H1 (cell line): Measurements from ENCODE around the gene LBX2. TPM values are rescaled to one million over a fixed set of nuclear protein-coding genes. Genes with fewer than 3 reads are reported as not detected.

Source experiments
- CTCF ChIA-PET: fragments of 300-600 bp; sonication (Branson Sonifier 250); formaldehyde crosslinking; loops from one replicate; lab custom pipeline; 2021; ENCODE audit not compliant: partially characterized antibody; lab: Charles Lee
- POLR2A ChIA-PET: fragments of 300-600 bp; sonication (Branson Sonifier 250); formaldehyde crosslinking; loops from one replicate; lab custom pipeline; 2021; ENCODE audit warnings: inconsistent platforms; ENCODE audit not compliant: partially characterized antibody; lab: Charles Lee
- DNase-seq, 2 experiments: peaks; one replicate each; pipeline versions ENCODE4 v3.0.0 to v3.0.0-alpha.2; 2010 to 2022; ENCODE audit warnings: low spot score in 2 of 2, low read depth in 1 of 2, mixed read lengths in 1 of 2
- FAIRE-seq: peaks from 2 replicates; lab custom pipeline; 2011; peaks lifted over from hg19 to GRCh38; lab: Jason Lieb, UNC
- H2AFZ ChIP-seq: 2 replicates; pipeline ENCODE4 v1.8.1; 2012; ENCODE audit warnings: low read length, inconsistent platforms
- H2AK5ac ChIP-seq: 2 replicates; pipeline ENCODE4 v1.6.1; 2013; ENCODE audit warnings: low read depth, low read length
- H2BK120ac ChIP-seq: replicated peaks from 2 replicates; pipeline ENCODE3; 2013; ENCODE audit warnings: low read depth, low read length, inconsistent platforms
- H2BK12ac ChIP-seq: 2 replicates; pipeline ENCODE4 v1.6.1; 2013; ENCODE audit warnings: low read depth, low read length
- H2BK15ac ChIP-seq: 2 replicates; pipeline ENCODE4 v1.6.1; 2013; ENCODE audit warnings: low read length
- H2BK20ac ChIP-seq: 2 replicates; pipeline ENCODE4 v1.6.1; 2013; ENCODE audit warnings: low read length
- H2BK5ac ChIP-seq: 2 replicates; pipeline ENCODE4 v1.6.1; 2013; ENCODE audit warnings: low read depth, low read length
- H3K14ac ChIP-seq: 2 replicates; pipeline ENCODE4 v1.6.1; 2013; ENCODE audit warnings: inconsistent platforms; ENCODE audit not compliant: insufficient read length
- H3K18ac ChIP-seq: 2 replicates; pipeline ENCODE4 v1.6.1; 2013; ENCODE audit warnings: low read length; ENCODE audit errors: extremely low read depth
- H3K23ac ChIP-seq: 2 replicates; pipeline ENCODE4 v1.6.1; 2013; ENCODE audit warnings: inconsistent platforms; ENCODE audit not compliant: insufficient read length
- H3K23me2 ChIP-seq: 2 replicates; pipeline ENCODE4 v1.6.1; 2013; ENCODE audit warnings: low read depth, low read length
- H3K27ac ChIP-seq: 2 replicates; pipeline ENCODE4 v1.6.1; 2011; ENCODE audit warnings: low read depth, low read length, inconsistent platforms
- H3K27me3 ChIP-seq, 4 experiments: replicated peaks in 1 of 4; 1 replicate in 1 of 4; 2 replicates in 3 of 4; pipeline versions ENCODE4 v1.6.1 to v1.8.1; 2011 to 2013; ENCODE audit warnings: low read length in 3 of 4, mild to moderate bottlenecking in 3 of 4, inconsistent platforms in 2 of 4, mixed read lengths in 2 of 4, moderate library complexity in 1 of 4; ENCODE audit not compliant: control insufficient read depth in 3 of 4, insufficient read depth in 3 of 4; ENCODE audit errors: extremely low read depth in 1 of 4
- H3K36me3 ChIP-seq, 4 experiments: 2 replicates each; pipeline versions ENCODE4 v1.6.1 to v1.8.1; 2011 to 2013; ENCODE audit warnings: mild to moderate bottlenecking in 4 of 4, low read length in 3 of 4, moderate library complexity in 2 of 4, control low read depth in 1 of 4, inconsistent platforms in 1 of 4; ENCODE audit not compliant: insufficient read depth in 4 of 4, control insufficient read depth in 2 of 4
- H3K4ac ChIP-seq: replicated peaks from 2 replicates; pipeline ENCODE3; 2013; ENCODE audit warnings: low read length, low read depth, mixed read lengths, inconsistent platforms; ENCODE audit not compliant: insufficient read length
- H3K4me1 ChIP-seq, 4 experiments: replicated peaks in 1 of 4; 1 replicate in 1 of 4; 2 replicates in 3 of 4; pipeline versions ENCODE4 v1.6.1 to v1.8.1; 2011 to 2013; ENCODE audit warnings: low read length in 3 of 4, inconsistent platforms in 2 of 4, mixed read lengths in 1 of 4; ENCODE audit not compliant: insufficient read depth in 4 of 4, control insufficient read depth in 3 of 4
- H3K4me2 ChIP-seq, 2 experiments: 2 replicates each; pipeline versions ENCODE4 v1.6.1 to v1.8.1; 2011 to 2013; ENCODE audit warnings: low read depth in 2 of 2, low read length in 2 of 2, control low read depth in 1 of 2, inconsistent platforms in 1 of 2, mild to moderate bottlenecking in 1 of 2; ENCODE audit not compliant: insufficient read depth in 1 of 2
- H3K4me3 ChIP-seq, 4 experiments: fragments of 200-600, 300-600 bp in 1 of 4; sonication (generic), shearing (Covaris generic), sonication (Bioruptor Twin) in 1 of 4; 2 replicates each; pipeline versions ENCODE4 v1.5.1 to v1.8.1; 2011 to 2016; ENCODE audit warnings: low read length in 4 of 4, low read depth in 3 of 4, control low read depth in 2 of 4, inconsistent platforms in 2 of 4, mild to moderate bottlenecking in 2 of 4, mixed read lengths in 1 of 4, moderate library complexity in 1 of 4; ENCODE audit not compliant: insufficient read depth in 2 of 4; ENCODE audit errors: extremely low read depth in 1 of 4
- H3K56ac ChIP-seq: replicated peaks from 2 replicates; pipeline ENCODE3; 2013; ENCODE audit warnings: low read depth, mild to moderate bottlenecking, mixed read lengths, low read length, inconsistent platforms; ENCODE audit not compliant: insufficient read length
- H3K79me1 ChIP-seq: 2 replicates; pipeline ENCODE4 v1.6.1; 2013; ENCODE audit warnings: low read depth, low read length, control low read depth
- H3K79me2 ChIP-seq, 2 experiments: 2 replicates each; pipeline versions ENCODE4 v1.6.1 to v1.8.1; 2012 to 2013; ENCODE audit warnings: low read length in 2 of 2, mild to moderate bottlenecking in 2 of 2, inconsistent platforms in 1 of 2; ENCODE audit not compliant: insufficient read depth in 2 of 2, control insufficient read depth in 1 of 2
- H3K9ac ChIP-seq, 4 experiments: replicated peaks in 1 of 4; 1 replicate in 1 of 4; 2 replicates in 3 of 4; pipeline versions ENCODE4 v1.6.1 to v1.8.1; 2011 to 2013; ENCODE audit warnings: low read depth in 3 of 4, low read length in 3 of 4, control low read depth in 2 of 4, mild to moderate bottlenecking in 2 of 4, moderate library complexity in 2 of 4, inconsistent platforms in 1 of 4; ENCODE audit errors: extremely low read depth in 1 of 4
- H3K9me3 ChIP-seq, 2 experiments: 2 replicates each; pipeline versions ENCODE4 v1.6.1 to v1.8.1; 2012 to 2013; ENCODE audit warnings: mild to moderate bottlenecking in 2 of 2, moderate library complexity in 2 of 2, control low read depth in 1 of 2, inconsistent platforms in 1 of 2, low read depth in 1 of 2, low read length in 1 of 2, mixed read lengths in 1 of 2; ENCODE audit not compliant: insufficient read depth in 2 of 2
- H4K20me1 ChIP-seq, 2 experiments: replicated peaks in 1 of 2; 2 replicates each; pipeline versions ENCODE3 to v1.8.1; 2011 to 2013; ENCODE audit warnings: inconsistent platforms in 2 of 2, low read length in 2 of 2, mild to moderate bottlenecking in 1 of 2; ENCODE audit not compliant: insufficient read depth in 2 of 2, control insufficient read depth in 1 of 2
- H4K5ac ChIP-seq: 2 replicates; pipeline ENCODE4 v1.6.1; 2013; ENCODE audit warnings: low read length, low read depth, mixed read lengths, inconsistent platforms; ENCODE audit not compliant: insufficient read length
- H4K8ac ChIP-seq: 2 replicates; pipeline ENCODE4 v1.8.0; 2013; ENCODE audit warnings: mild to moderate bottlenecking, moderate library complexity, low read length, inconsistent platforms; ENCODE audit not compliant: insufficient read depth; ENCODE audit errors: extremely low read depth
- H4K91ac ChIP-seq: replicated peaks from 2 replicates; pipeline ENCODE3; 2013; ENCODE audit warnings: low read length, mixed read lengths, inconsistent platforms; ENCODE audit not compliant: insufficient read length
- CTCF ChIP-seq, 3 experiments: IDR thresholded peaks; 1 replicate in 2 of 3; 2 replicates in 1 of 3; pipeline versions ENCODE4 v1.5.1 to v1.6.1; 2011; ENCODE audit warnings: low read length in 3 of 3, mild to moderate bottlenecking in 3 of 3, inconsistent platforms in 2 of 3, low read depth in 1 of 3, moderate library complexity in 1 of 3; ENCODE audit not compliant: insufficient read depth in 1 of 3; ENCODE audit errors: control extremely low read depth in 1 of 3
- NRF1 ChIP-seq: IDR thresholded peaks from 2 replicates; pipeline ENCODE4 v1.6.1; 2011; ENCODE audit warnings: mild to moderate bottlenecking, low read depth, low read length, improper control_type of control experiment
- PHF8 ChIP-seq: fragments of 200-600 bp; sonication (generic); conservative IDR thresholded peaks from 2 replicates; pipeline ENCODE4 v1.7.1; 2012; ENCODE audit warnings: low read depth, mild to moderate bottlenecking, inconsistent platforms, low read length, moderate library complexity
- SIN3A ChIP-seq, 2 experiments: IDR thresholded peaks in 1 of 2; conservative IDR thresholded peaks in 1 of 2; 2 replicates each; pipeline ENCODE4 v1.6.1; 2011 to 2012; ENCODE audit warnings: low read length in 2 of 2, improper control_type of control experiment in 1 of 2, low read depth in 1 of 2, mild to moderate bottlenecking in 1 of 2
- SIRT6 ChIP-seq: IDR thresholded peaks from one replicate; pipeline ENCODE4 v1.7.1; 2012; ENCODE audit warnings: low read length, inconsistent platforms
- TEAD4 ChIP-seq: IDR thresholded peaks from 2 replicates; pipeline ENCODE4 v1.6.1; 2012; ENCODE audit warnings: low read depth, low read length, inconsistent platforms, mixed read lengths
- USF2 ChIP-seq: IDR thresholded peaks from 2 replicates; pipeline ENCODE4 v1.6.1; 2011; ENCODE audit warnings: low read length, improper control_type of control experiment
- YY1 ChIP-seq: IDR thresholded peaks from 2 replicates; pipeline ENCODE4 v1.6.1; 2011; ENCODE audit warnings: low read depth, mild to moderate bottlenecking, low read length
- WGBS, 2 experiments: shearing (Covaris generic) in 1 of 2; methylation state at CpG; one replicate each; pipeline versions ENCODE4 v1.1.6 to v1.1.7; 2013 to 2015; ENCODE audit warnings: low lambda C conversion rate in 2 of 2, mixed read lengths in 2 of 2, inconsistent platforms in 1 of 2, low coverage in 1 of 2, missing lambda C conversion rate in 1 of 2; ENCODE audit not compliant: insufficient replicate concordance in 2 of 2, insufficient coverage in 1 of 2, insufficient read length in 1 of 2; ENCODE audit errors: extremely low coverage in 1 of 2, missing lambda C conversion rate in 1 of 2; 5-methylcytosine and 5-hydroxymethylcytosine counted together
- polyA plus RNA-seq, 7 experiments: library from polyadenylated mRNA; depleted of rRNA in 3 of 7; stranded (reverse) in 5 of 7; unstranded in 2 of 7; fragments of >200 nt in 5 of 7; fragments of 200-250 nt in 2 of 7; gene quantifications; 1 replicate in 5 of 7; 2 replicates in 1 of 7; 4 replicates in 1 of 7; pipeline versions ENCODE4 v1.2.1 to v1.2.3, GENCODE V29; 2011 to 2013; ENCODE audit warnings: missing spikeins in 2 of 7, mixed read lengths in 2 of 7
- total RNA-seq: library from RNA; stranded (reverse); fragmentation: NEBNext Ultra II Directional; extraction: Animal tissue kit (Norgen Biotek cat#: 25700); gene quantifications from 2 replicates; pipeline ENCODE4 v1.2.1, GENCODE V29; 2021

The LBX2 gene
- total and polyA plus RNA-seq, 2 of the 8 experiments (the other 6 are each of a cell fraction or from before 2014, with no cell fraction given) = 0.27 TPM; not detected in 1

GRCh38 chr2:74522516-74522915 lies 23.1 kb upstream of the LBX2 start:
- POLR2A ChIA-PET = interaction anchor here (0.7 to 1.7 kb wide), 6 partner anchors 16 to 50 kb away, joined by 3 read pairs; partner anchors contain the start of gene MRPL53
- no peaks in the 10 kb centered on the region for H3K23me2 ChIP-seq
- peaks cover 9 to 39% (median 30%) of the 10 kb centered on the region in 4 experiments for H3K27me3 ChIP-seq
- no peak for FAIRE-seq
- no peak overlapping the region for H2BK12ac ChIP-seq
- H3K56ac ChIP-seq = peak overlapping the region; percentile 23
- no peaks in the 10 kb centered on the region for H4K20me1 ChIP-seq
- H3K18ac ChIP-seq = no peak overlapping the region
- no peak overlapping the region for H4K5ac ChIP-seq
- H3K79me2 ChIP-seq = no peaks in the 10 kb centered on the region
- CTCF ChIA-PET = interaction anchor here (0.8 to 1.4 kb wide), 6 partner anchors 9 to 50 kb away, joined by 3 to 5 read pairs (median 4); partner anchors contain the start of gene MRPL53
- H3K27ac ChIP-seq = no peak overlapping the region
- H2BK20ac ChIP-seq = no peak overlapping the region
- H3K9ac ChIP-seq = no peak overlapping the region
- no peaks in the 10 kb centered on the region for H3K4me1 ChIP-seq
- no peak overlapping the region for H3K4me2 ChIP-seq
- no peak overlapping the region for H3K4me3 ChIP-seq
- H3K23ac ChIP-seq = no peak overlapping the region
- no peak overlapping the region for H2BK15ac ChIP-seq
- H2BK120ac ChIP-seq = no peak overlapping the region
- H3K36me3 ChIP-seq = peaks cover 5 to 13% (median 12%) of the 10 kb centered on the region in 4 experiments; a peak in 6 of 8 replicates
- H2AK5ac ChIP-seq = no peak overlapping the region
- no peak overlapping the region for H4K8ac ChIP-seq
- 77% methylated on average over 3 of the region's 3 CpGs; no CpG with 5 or more reads in 1 of the 2 experiments for WGBS, 2 experiments
- H3K14ac ChIP-seq = no peak overlapping the region
- no peak overlapping the region for H2BK5ac ChIP-seq
- H3K9me3 ChIP-seq = no peaks in the 10 kb centered on the region
- H3K4ac ChIP-seq = no peak overlapping the region
- H4K91ac ChIP-seq = no peak overlapping the region
- H3K79me1 ChIP-seq = no peaks in the 10 kb centered on the region
- DNase-seq = no peak
- no peak overlapping the region for H2AFZ ChIP-seq
- TF ChIP-seq TEAD4 = no peak
- no peak for TF ChIP-seq USF2
- TF ChIP-seq PHF8 = no peak
- TF ChIP-seq SIRT6 = no peak
- no peak for TF ChIP-seq YY1
- TF ChIP-seq NRF1 = no peak
- no peak for TF ChIP-seq CTCF (IDR thresholded peaks at IDR 0.05; ENCODE audit: control extremely low read depth in 1 of 3, insufficient read depth in 1 of 3, low read depth in 1 of 3, low read length in 3 of 3)
- TF ChIP-seq SIN3A (conservative IDR thresholded peaks at IDR 0.05 in 1 of 2, IDR thresholded peaks at IDR 0.05 in 1 of 2; ENCODE audit: low read depth in 1 of 2, low read length in 2 of 2) = no peak
